ENCODE results near the gene DIAPH3. TPM values are rescaled to one million over a fixed set of nuclear protein-coding genes. Genes with fewer than 3 reads are reported as not detected.

Gene DIAPH3
- total and polyA plus RNA-seq, 2 of the 8 experiments (the other 6 are each of a cell fraction or from before 2014, with no cell fraction given) = 8.0 to 30.8 TPM

DNA sequence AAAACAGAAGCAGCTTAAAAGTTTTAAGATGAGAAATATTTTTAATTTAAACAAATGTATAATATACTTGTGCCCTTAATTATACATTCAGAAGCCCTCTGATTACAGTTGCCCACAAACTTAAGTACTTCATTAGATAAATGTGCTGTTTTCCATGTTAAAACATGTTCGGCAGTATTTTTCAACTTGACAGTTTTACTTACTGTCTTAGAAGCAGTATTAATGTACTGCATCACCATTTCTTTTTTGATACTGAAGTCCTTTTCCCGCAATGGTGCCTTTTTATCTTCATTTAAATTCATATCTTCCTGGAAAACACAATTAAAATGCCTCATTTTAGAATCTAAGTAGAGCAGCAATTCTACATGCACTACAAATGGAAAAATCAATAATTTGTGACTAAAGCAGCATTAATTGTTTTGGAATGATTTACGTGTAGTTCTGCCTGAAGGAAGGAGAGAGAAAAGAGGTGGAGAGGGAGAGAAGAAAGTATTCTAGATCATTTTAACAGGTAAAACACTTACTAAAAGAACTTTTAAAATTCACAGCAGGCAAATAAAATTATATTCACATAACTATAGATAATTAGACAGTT is 70.2 kb downstream of the DIAPH3 start:
- DNase-seq (ENCODE audit: low read depth in 1 of 2, low spot score in 2 of 2) (no peak), FAIRE-seq (no peak)
- H3K23ac ChIP-seq (ENCODE audit: insufficient read length) = no peak overlapping the region
- no peak overlapping the region for H2BK20ac ChIP-seq (ENCODE audit: low read length)
- no peak overlapping the region for H3K18ac ChIP-seq (ENCODE audit: extremely low read depth, low read length)
- no peaks in the 10 kb centered on the region for H3K23me2 ChIP-seq (ENCODE audit: low read depth, low read length)
- no peak overlapping the region for H4K91ac ChIP-seq (replicated peaks; ENCODE audit: insufficient read length, low read length)
- no peak overlapping the region for H3K4me3 ChIP-seq (ENCODE audit: extremely low read depth in 1 of 4, insufficient read depth in 2 of 4, low read depth in 3 of 4, low read length in 4 of 4)
- H3K79me1 ChIP-seq (ENCODE audit: low read depth, low read length) = no peaks in the 10 kb centered on the region; the same call in 1 of the 2 replicates
- no peak overlapping the region for H2BK120ac ChIP-seq (replicated peaks; ENCODE audit: low read depth, low read length)
- no peak overlapping the region for H4K5ac ChIP-seq (ENCODE audit: insufficient read length, low read depth, low read length)
- H3K27me3 ChIP-seq (replicated peaks in 1 of 4; ENCODE audit: control insufficient read depth in 3 of 4, extremely low read depth in 1 of 4, insufficient read depth in 3 of 4, low read length in 3 of 4) = no peaks in the 10 kb centered on the region
- no peak overlapping the region for H2AK5ac ChIP-seq (ENCODE audit: low read depth, low read length)
- H2AFZ ChIP-seq (ENCODE audit: low read length) = no peak overlapping the region
- no peak overlapping the region for H3K14ac ChIP-seq (ENCODE audit: insufficient read length)
- H3K9me3 ChIP-seq (ENCODE audit: insufficient read depth in 2 of 2, low read depth in 1 of 2, low read length in 1 of 2) = no peaks in the 10 kb centered on the region
- ChIA-PET POLR2A (ENCODE audit: partially characterized antibody) (interaction anchor here (0.6 kb wide), 1 partner anchor 84 kb away, joined by 3 read pairs; no protein-coding TSS in a partner anchor), CTCF (ENCODE audit: partially characterized antibody) (interaction anchor here (0.9 to 1.1 kb wide), 2 partner anchors 16 to 130 kb away, joined by 3 to 5 read pairs; no protein-coding TSS in a partner anchor)
- H3K4ac ChIP-seq (replicated peaks; ENCODE audit: insufficient read length, low read depth, low read length) = no peak overlapping the region
- no peaks in the 10 kb centered on the region for H3K4me1 ChIP-seq (replicated peaks in 1 of 4; ENCODE audit: control insufficient read depth in 3 of 4, insufficient read depth in 4 of 4, low read length in 3 of 4)
- peaks cover 4 to 9% of the 10 kb centered on the region in 2 experiments; a peak in 2 of 4 replicates for H3K79me2 ChIP-seq (ENCODE audit: control insufficient read depth in 1 of 2, insufficient read depth in 2 of 2, low read length in 2 of 2)
- no peak overlapping the region for H2BK15ac ChIP-seq (ENCODE audit: low read length)
- H3K9ac ChIP-seq (replicated peaks in 1 of 4; ENCODE audit: extremely low read depth in 1 of 4, low read depth in 3 of 4, low read length in 3 of 4) = no peak overlapping the region
- H3K4me2 ChIP-seq (ENCODE audit: insufficient read depth in 1 of 2, low read depth in 2 of 2, low read length in 2 of 2) = no peak overlapping the region
- no peak overlapping the region for H2BK12ac ChIP-seq (ENCODE audit: low read depth, low read length)
- H2BK5ac ChIP-seq (ENCODE audit: low read depth, low read length) = no peak overlapping the region
- no peak overlapping the region for H3K27ac ChIP-seq (ENCODE audit: low read depth, low read length)
- WGBS, 2 experiments (ENCODE audit: extremely low coverage in 1 of 2, insufficient coverage in 1 of 2, insufficient read length in 1 of 2, insufficient replicate concordance in 2 of 2, low coverage in 1 of 2, low lambda C conversion rate in 2 of 2, missing lambda C conversion rate in 1 of 2) = 91% methylated on average over 3 of the region's 3 CpGs; no CpG with 5 or more reads in 1 of the 2 experiments
- peaks cover 0 to 4% (median under 1%) of the 10 kb centered on the region in 4 experiments; a peak in 4 of 8 replicates for H3K36me3 ChIP-seq (ENCODE audit: control insufficient read depth in 2 of 4, insufficient read depth in 4 of 4, low read length in 3 of 4)
- H3K56ac ChIP-seq (replicated peaks; ENCODE audit: insufficient read length, low read depth, low read length) = no peak overlapping the region
- no peak overlapping the region for H4K8ac ChIP-seq (ENCODE audit: extremely low read depth, insufficient read depth, low read length)
- H4K20me1 ChIP-seq (replicated peaks in 1 of 2; ENCODE audit: control insufficient read depth in 1 of 2, insufficient read depth in 2 of 2, low read length in 2 of 2) = no peaks in the 10 kb centered on the region

Measured in H1 (cell line).